Colonic mucosa (tissue), 4 donors: ENCODE measurements around the gene GRID1. TPM values are rescaled to one million over a fixed set of nuclear protein-coding genes. Genes with fewer than 3 reads are reported as not detected.
"Not testable (repeated sequence)": the region's sequence is repeated elsewhere in the genome, so short reads cannot be mapped to it uniquely, and the experiment has no call there.

Experiments
- DNase-seq: peaks from one replicate; pipeline ENCODE4 v3.0.0-alpha.2; 2020
- H3K27ac ChIP-seq: fragments of 200-600 bp; one replicate; pipeline ENCODE4 v1.8.0; 2021
- H3K27me3 ChIP-seq: fragments of 200-600 bp; one replicate; pipeline ENCODE4 v1.8.0; 2021
- H3K36me3 ChIP-seq: fragments of 200-600 bp; one replicate; pipeline ENCODE4 v1.8.0; 2021
- H3K4me1 ChIP-seq: fragments of 200-600 bp; one replicate; pipeline ENCODE4 v1.8.0; 2021; ENCODE audit warnings: mild to moderate bottlenecking
- H3K4me3 ChIP-seq: fragments of 200-600 bp; one replicate; pipeline ENCODE4 v1.8.0; 2021
- H3K9ac ChIP-seq, 2 donors: one replicate each; pipeline ENCODE4 v1.7.0; 2013; ENCODE audit warnings: control low read depth in 2 of 2, low read depth in 2 of 2, low read length in 2 of 2
- H3K9me3 ChIP-seq: fragments of 200-600 bp; one replicate; pipeline ENCODE4 v1.8.0; 2021
- CTCF ChIP-seq: fragments of 200-600 bp; IDR thresholded peaks from one replicate; pipeline ENCODE4 v1.8.0; 2022; ENCODE audit warnings: antibody characterized with exemption, mild to moderate bottlenecking
- intact Hi-C: fragments of 100-400 bp; cut with DNase I; formaldehyde crosslinking; loops from one replicate; pipeline ENCODE4 v1.14.1; 2022
- total RNA-seq, 2 donors: library from RNA; stranded (reverse); fragmentation: NEBNext Ultra II Directional in 1 of 2; extraction: Animal tissue kit (Norgen Biotek cat#: 25700) in 1 of 2; gene quantifications; one replicate each; pipeline ENCODE4 v1.2.1, GENCODE V29; 2021
- donor health status: healthy.
- donor health status: DM: no; HTN: no; CAD: no.
- donor health status: DM: no; HTN: no; CAD: no.

Gene GRID1
- total RNA-seq, 2 donors from 2014 or later: 0.30 to 0.37 TPM

- no peaks in the 10 kb centered on the region for H3K4me1 ChIP-seq
- no peak overlapping the region for H3K9ac ChIP-seq
- DNase-seq: no peak
- no peak overlapping the region for H3K27ac ChIP-seq
- intact Hi-C loops: no loop called here
- no peak overlapping the region for H3K4me3 ChIP-seq
- no peaks in the 10 kb centered on the region for H3K27me3 ChIP-seq
- no peaks in the 10 kb centered on the region for H3K9me3 ChIP-seq
- H3K36me3 ChIP-seq: no peaks in the 10 kb centered on the region
- no peak for TF ChIP-seq CTCF
Measured at GRCh38 chr10:85724215-85724614, 642.4 kb downstream of the GRID1 start.

GRCh38 chr10:85720931-85721590 lies 645.5 kb downstream of the GRID1 start:
- intact Hi-C loops: no loop called here
- H3K4me3 ChIP-seq: no peak overlapping the region
- TF ChIP-seq CTCF: no peak
- no peaks in the 10 kb centered on the region for H3K36me3 ChIP-seq
- H3K4me1 ChIP-seq: no peaks in the 10 kb centered on the region
- no peak overlapping the region for H3K9ac ChIP-seq
- no peak overlapping the region for H3K27ac ChIP-seq
- no peaks in the 10 kb centered on the region for H3K27me3 ChIP-seq
- no peak for DNase-seq
- H3K9me3 ChIP-seq: no peaks in the 10 kb centered on the region

- Histone ChIP-seq H3K9ac (no peak overlapping the region), H3K4me3 (no peak overlapping the region), H3K9me3 (no peaks in the 10 kb centered on the region), H3K27ac (no peak overlapping the region), H3K36me3 (no peaks in the 10 kb centered on the region), H3K27me3 (no peaks in the 10 kb centered on the region), H3K4me1 (no peaks in the 10 kb centered on the region)
- no peak for TF ChIP-seq CTCF
- no peak for DNase-seq
- intact Hi-C loops: no loop called here
Measured at GRCh38 chr10:85719408-85719807, 647.2 kb downstream of the GRID1 start.

- no peak overlapping the region for H3K27ac ChIP-seq
- intact Hi-C loops: no loop called here
- H3K4me3 ChIP-seq: no peak overlapping the region
- no peak for TF ChIP-seq CTCF
- no peak for DNase-seq
- H3K27me3 ChIP-seq: no peaks in the 10 kb centered on the region
- no peak overlapping the region for H3K9ac ChIP-seq
- no peaks in the 10 kb centered on the region for H3K36me3 ChIP-seq
- H3K4me1 ChIP-seq: no peaks in the 10 kb centered on the region
- H3K9me3 ChIP-seq: no peaks in the 10 kb centered on the region
Measured at GRCh38 chr10:85713885-85714284, 652.7 kb downstream of the GRID1 start.

GRCh38 chr10:85702768-85703167 lies 663.8 kb downstream of the GRID1 start:
- no peak for DNase-seq
- no peaks in the 10 kb centered on the region for H3K36me3 ChIP-seq
- no peak overlapping the region for H3K27ac ChIP-seq
- H3K9ac ChIP-seq: no peak overlapping the region
- intact Hi-C loops: no loop called here
- no peaks in the 10 kb centered on the region for H3K27me3 ChIP-seq
- no peak for TF ChIP-seq CTCF
- no peaks in the 10 kb centered on the region for H3K4me1 ChIP-seq
- no peaks in the 10 kb centered on the region for H3K9me3 ChIP-seq
- H3K4me3 ChIP-seq: no peak overlapping the region

- H3K4me1 ChIP-seq, H3K36me3 ChIP-seq, H3K4me3 ChIP-seq, H3K27me3 ChIP-seq, H3K9ac ChIP-seq, intact Hi-C loops, H3K27ac ChIP-seq, H3K9me3 ChIP-seq, DNase-seq: not testable (repeated sequence)
Measured at GRCh38 chr10:85699066-85699465, 667.5 kb downstream of the GRID1 start.
